HL-60 (cell line): ENCODE data around the gene PTTG1IP.

ENCODE experiments used
- POLR2AphosphoS5 ChIP-seq: IDR thresholded peaks from 2 replicates; pipeline ENCODE4 v1.6.1; 2012; ENCODE audit warnings: low read depth
- TF ChIP-seq, protein P1 (sequence below): IDR thresholded peaks from one replicate; pipeline ENCODE4 v1.5.1; 2011; ENCODE audit warnings: low read length, control low read depth, inconsistent platforms; ENCODE audit not compliant: insufficient read depth

DNA sequence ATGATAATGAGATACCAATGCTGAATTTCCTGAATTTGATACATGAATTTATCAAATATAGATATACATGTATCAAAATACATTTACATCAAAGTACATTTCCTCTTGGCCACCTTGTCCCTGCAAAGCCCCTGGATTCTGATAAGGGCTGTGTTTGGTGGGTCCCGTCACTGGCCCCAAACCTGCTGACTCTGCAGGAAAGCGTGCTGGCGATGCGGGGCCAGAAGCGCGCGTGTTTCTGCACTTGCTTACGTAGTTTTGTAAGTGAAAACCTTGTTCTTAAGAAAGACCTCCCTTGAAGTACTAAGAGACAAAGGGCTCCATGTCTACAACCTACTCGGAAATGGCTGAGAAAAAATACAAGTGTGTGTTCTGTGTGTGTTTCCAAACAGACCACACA, 36.2 kb upstream of the PTTG1IP start:
- TF ChIP-seq, protein P1, sequence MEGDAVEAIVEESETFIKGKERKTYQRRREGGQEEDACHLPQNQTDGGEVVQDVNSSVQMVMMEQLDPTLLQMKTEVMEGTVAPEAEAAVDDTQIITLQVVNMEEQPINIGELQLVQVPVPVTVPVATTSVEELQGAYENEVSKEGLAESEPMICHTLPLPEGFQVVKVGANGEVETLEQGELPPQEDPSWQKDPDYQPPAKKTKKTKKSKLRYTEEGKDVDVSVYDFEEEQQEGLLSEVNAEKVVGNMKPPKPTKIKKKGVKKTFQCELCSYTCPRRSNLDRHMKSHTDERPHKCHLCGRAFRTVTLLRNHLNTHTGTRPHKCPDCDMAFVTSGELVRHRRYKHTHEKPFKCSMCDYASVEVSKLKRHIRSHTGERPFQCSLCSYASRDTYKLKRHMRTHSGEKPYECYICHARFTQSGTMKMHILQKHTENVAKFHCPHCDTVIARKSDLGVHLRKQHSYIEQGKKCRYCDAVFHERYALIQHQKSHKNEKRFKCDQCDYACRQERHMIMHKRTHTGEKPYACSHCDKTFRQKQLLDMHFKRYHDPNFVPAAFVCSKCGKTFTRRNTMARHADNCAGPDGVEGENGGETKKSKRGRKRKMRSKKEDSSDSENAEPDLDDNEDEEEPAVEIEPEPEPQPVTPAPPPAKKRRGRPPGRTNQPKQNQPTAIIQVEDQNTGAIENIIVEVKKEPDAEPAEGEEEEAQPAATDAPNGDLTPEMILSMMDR = no peak
- no peak for TF ChIP-seq POLR2AphosphoS5
